GM23338 (cell line): ENCODE results near the gene E2F6. TPM values are rescaled to one million over a fixed set of nuclear protein-coding genes. Genes with fewer than 3 reads are reported as not detected.

ENCODE experiments used
- ATAC-seq: fragments of 200-7000 bp; cut with Tn5 transposase; 3 replicates; pipeline ENCODE4 v1.9.1; 2020
- DNase-seq: peaks from one replicate; pipeline ENCODE4 v3.0.0-alpha.2; 2015; ENCODE audit warnings: low spot score
- H2AFZ ChIP-seq: fragments of 200-600 bp; sonication (generic); 2 replicates; pipeline ENCODE4 v1.8.0; 2016; ENCODE audit warnings: antibody characterized with exemption, mild to moderate bottlenecking, moderate library complexity
- H3F3A ChIP-seq: fragments of 200-600 bp; sonication (generic); replicated peaks from 2 replicates; pipeline ENCODE4 v1.8.0; 2017; ENCODE audit warnings: antibody characterized with exemption, mixed run types, low read depth
- H3K27ac ChIP-seq: fragments of 200-600 bp; sonication (generic); 2 replicates; pipeline ENCODE4 v1.6.1; 2016; ENCODE audit warnings: low read depth
- H3K27me3 ChIP-seq: fragments of 200-600 bp; sonication (generic); 2 replicates; pipeline ENCODE4 v1.8.0; 2016; ENCODE audit warnings: mild to moderate bottlenecking, mixed run types, moderate library complexity; ENCODE audit not compliant: insufficient read depth
- H3K36me3 ChIP-seq: fragments of 200-600 bp; sonication (generic); 2 replicates; pipeline ENCODE4 v1.8.0; 2016; ENCODE audit warnings: mild to moderate bottlenecking; ENCODE audit not compliant: insufficient read depth
- H3K4me1 ChIP-seq: fragments of 200-600 bp; sonication (generic); 2 replicates; pipeline ENCODE4 v1.8.0; 2016; ENCODE audit warnings: mild to moderate bottlenecking, moderate library complexity; ENCODE audit not compliant: insufficient read depth
- H3K4me2 ChIP-seq: fragments of 200-600 bp; sonication (generic); 2 replicates; pipeline ENCODE4 v1.7.1; 2017; ENCODE audit warnings: mixed run types
- H3K4me3 ChIP-seq: fragments of 200-600 bp; sonication (generic); 2 replicates; pipeline ENCODE4 v1.6.1; 2016; ENCODE audit warnings: mixed run types
- H3K79me2 ChIP-seq: fragments of 200-600 bp; sonication (generic); replicated peaks from 2 replicates; pipeline ENCODE4 v1.8.0; 2017; ENCODE audit warnings: mild to moderate bottlenecking; ENCODE audit not compliant: insufficient read depth
- H3K9me2 ChIP-seq: fragments of 200-600 bp; sonication (generic); 2 replicates; pipeline ENCODE4 v1.8.0; 2017; ENCODE audit not compliant: insufficient read depth
- H4K20me1 ChIP-seq: fragments of 200-600 bp; sonication (generic); replicated peaks from 2 replicates; pipeline ENCODE4 v1.8.0; 2017; ENCODE audit warnings: mild to moderate bottlenecking; ENCODE audit not compliant: insufficient read depth
- H3K27ac Mint-ChIP-seq: 2 replicates; pipeline ENCODE4 v1.8.0; 2020; ENCODE audit warnings: inconsistent platforms, mild to moderate bottlenecking, moderate library complexity, mixed read lengths
- H3K27me3 Mint-ChIP-seq: 3 replicates; pipeline ENCODE4 v1.8.0; 2022; ENCODE audit warnings: low read depth, mild to moderate bottlenecking, moderate library complexity, mixed read lengths, inconsistent platforms; ENCODE audit not compliant: insufficient read depth, poor library complexity
- H3K36me3 Mint-ChIP-seq: 3 replicates; pipeline ENCODE4 v1.8.0; 2021; ENCODE audit warnings: low read depth, mild to moderate bottlenecking, inconsistent platforms, moderate library complexity, mixed read lengths
- H3K4me1 Mint-ChIP-seq: 3 replicates; pipeline ENCODE4 v1.8.0; 2020; ENCODE audit warnings: mild to moderate bottlenecking, inconsistent platforms, mixed read lengths
- H3K4me3 Mint-ChIP-seq: 3 replicates; pipeline ENCODE4 v1.8.0; 2021; ENCODE audit warnings: moderate library complexity, mild to moderate bottlenecking, inconsistent platforms, mixed read lengths
- H3K9me3 Mint-ChIP-seq: 3 replicates; pipeline ENCODE4 v1.8.0; 2020; ENCODE audit warnings: moderate library complexity, mild to moderate bottlenecking, inconsistent platforms, mixed read lengths
- CREB1 ChIP-seq: fragments of 250-450 bp; sonication (Bioruptor Pico); IDR thresholded peaks from 2 replicates; pipeline ENCODE4 v1.5.0; 2020; ENCODE audit warnings: low read depth, mild to moderate bottlenecking, moderate library complexity
- JUNB ChIP-seq: IDR thresholded peaks from one replicate; pipeline ENCODE4 v1.6.1; 2016; ENCODE audit warnings: antibody characterized with exemption; ENCODE audit not compliant: unreplicated experiment
- NANOG ChIP-seq: IDR thresholded peaks from 2 replicates; pipeline ENCODE4 v1.6.1; 2016; ENCODE audit warnings: antibody characterized with exemption, borderline replicate concordance
- POLR2AphosphoS5 ChIP-seq: IDR thresholded peaks from 2 replicates; pipeline ENCODE4 v1.6.1; 2016; ENCODE audit warnings: antibody characterized with exemption, low read depth
- STAT1 ChIP-seq: IDR thresholded peaks from one replicate; pipeline ENCODE4 v1.6.1; 2016; ENCODE audit warnings: antibody characterized with exemption; ENCODE audit not compliant: unreplicated experiment
- ZNF114 ChIP-seq: fragments of 250-450 bp; sonication (Bioruptor Pico); IDR thresholded peaks from 2 replicates; pipeline ENCODE4 v1.5.0; 2020; ENCODE audit warnings: mild to moderate bottlenecking, moderate library complexity
- ZNF331 ChIP-seq: fragments of 250-450 bp; sonication (Bioruptor Pico); IDR thresholded peaks from 2 replicates; pipeline ENCODE4 v1.5.0; 2020; ENCODE audit warnings: low read depth, mild to moderate bottlenecking, moderate library complexity
- ZNF462 ChIP-seq: fragments of 250-450 bp; sonication (Bioruptor Pico); IDR thresholded peaks from 2 replicates; pipeline ENCODE4 v1.5.0; 2020; ENCODE audit warnings: mild to moderate bottlenecking, moderate library complexity
- polyA plus RNA-seq: library from polyadenylated mRNA; unstranded; fragments of >200 nt; fragmentation: Nextera tagmentation; extraction: Ambion mirVana; gene quantifications from 2 replicates; pipeline ENCODE4 v1.2.1, GENCODE V29; 2016
- total RNA-seq: library from RNA; depleted of rRNA; stranded (reverse); fragments of >200 nt; shearing (Covaris generic); gene quantifications from 2 replicates; pipeline ENCODE4 v1.2.3, GENCODE V29; 2014
- TF ChIP-seq, protein P1 (sequence below), 2 experiments: fragments of 200-600 bp in 1 of 2; sonication (generic) in 1 of 2; conservative IDR thresholded peaks; 2 replicates each; pipeline versions ENCODE4 v1.5.1 to v1.6.1; 2016 to 2017; ENCODE audit warnings: antibody characterized with exemption in 2 of 2, low read depth in 2 of 2, mild to moderate bottlenecking in 2 of 2, moderate library complexity in 1 of 2

Gene E2F6
- total and polyA plus RNA-seq, 2 experiments from 2014 or later = 16.9 to 20.7 TPM

GRCh38 chr2:11505652-11506610, 40.0 kb upstream of the E2F6 start:
- Histone ChIP-seq H3K4me2 (no peak overlapping the region), H3K27ac (no peak overlapping the region), H3K9me2 (0 out of 2 replicates have a peak, but pooled peaks cover 3% of the 10 kb centered on the region), H3K79me2 (peaks cover 60% of the 10 kb centered on the region), H2AFZ (no peak overlapping the region), H3F3A (no peaks in the 10 kb centered on the region), H4K20me1 (peaks cover 6% of the 10 kb centered on the region; the same call in 1 of the 2 replicates), H3K27me3 (no peaks in the 10 kb centered on the region), H3K4me3 (no peak overlapping the region), H3K4me1 (0 out of 2 replicates have a peak, but pooled peaks cover under 1% of the 10 kb centered on the region), H3K36me3 (0 out of 2 replicates have a peak, but pooled peaks cover 3% of the 10 kb centered on the region)
- Mint-ChIP-seq H3K27ac (no peak overlapping the region), H3K4me1 (no peaks in the 10 kb centered on the region), H3K36me3 (peaks cover 13% of the 10 kb centered on the region; the same call in 2 of the 3 replicates), H3K27me3 (peaks cover 2% of the 10 kb centered on the region), H3K9me3 (peaks cover 9% of the 10 kb centered on the region), H3K4me3 (no peak overlapping the region)
- ATAC-seq (no peak), DNase-seq (no peak)
- TF ChIP-seq, protein P1, sequence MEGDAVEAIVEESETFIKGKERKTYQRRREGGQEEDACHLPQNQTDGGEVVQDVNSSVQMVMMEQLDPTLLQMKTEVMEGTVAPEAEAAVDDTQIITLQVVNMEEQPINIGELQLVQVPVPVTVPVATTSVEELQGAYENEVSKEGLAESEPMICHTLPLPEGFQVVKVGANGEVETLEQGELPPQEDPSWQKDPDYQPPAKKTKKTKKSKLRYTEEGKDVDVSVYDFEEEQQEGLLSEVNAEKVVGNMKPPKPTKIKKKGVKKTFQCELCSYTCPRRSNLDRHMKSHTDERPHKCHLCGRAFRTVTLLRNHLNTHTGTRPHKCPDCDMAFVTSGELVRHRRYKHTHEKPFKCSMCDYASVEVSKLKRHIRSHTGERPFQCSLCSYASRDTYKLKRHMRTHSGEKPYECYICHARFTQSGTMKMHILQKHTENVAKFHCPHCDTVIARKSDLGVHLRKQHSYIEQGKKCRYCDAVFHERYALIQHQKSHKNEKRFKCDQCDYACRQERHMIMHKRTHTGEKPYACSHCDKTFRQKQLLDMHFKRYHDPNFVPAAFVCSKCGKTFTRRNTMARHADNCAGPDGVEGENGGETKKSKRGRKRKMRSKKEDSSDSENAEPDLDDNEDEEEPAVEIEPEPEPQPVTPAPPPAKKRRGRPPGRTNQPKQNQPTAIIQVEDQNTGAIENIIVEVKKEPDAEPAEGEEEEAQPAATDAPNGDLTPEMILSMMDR (conservative IDR thresholded peaks at IDR 0.05; ENCODE audit: low read depth in 2 of 2) = no peak
- no peak for TF ChIP-seq ZNF331 (CRISPR knock-in tag)
- no peak for TF ChIP-seq STAT1
- no peak for TF ChIP-seq JUNB
- no peak for TF ChIP-seq POLR2AphosphoS5
- no peak for TF ChIP-seq CREB1 (CRISPR knock-in tag)
- TF ChIP-seq NANOG = no peak
- TF ChIP-seq ZNF462 (CRISPR knock-in tag) = no peak
- no peak for TF ChIP-seq ZNF114 (CRISPR knock-in tag)
